ENCODE measurements around the gene A4GALT. TPM values are rescaled to one million over a fixed set of nuclear protein-coding genes. Genes with fewer than 3 reads are reported as not detected.

Gene A4GALT
- total RNA-seq, 2 experiments from 2014 or later, result 0.29 to 0.35 TPM

- no peak overlapping the region for H3K4me3 Mint-ChIP-seq
- no peaks in the 10 kb centered on the region for H3K4me1 Mint-ChIP-seq
- H3K36me3 Mint-ChIP-seq (ENCODE audit: low read depth), result no peaks in the 10 kb centered on the region
- DNase-seq, result no peak
- H3K27me3 Mint-ChIP-seq, result no peaks in the 10 kb centered on the region
- no peak overlapping the region for H3K27ac Mint-ChIP-seq
- ChIA-PET POLR2A (no interaction called here), CTCF (no interaction called here)
- no peaks in the 10 kb centered on the region for H3K9me3 Mint-ChIP-seq
Measured at GRCh38 chr22:42693763-42694683, 26.6 kb downstream of the A4GALT start.

- CTCF ChIA-PET, result no interaction called here
- no peaks in the 10 kb centered on the region for H3K4me1 Mint-ChIP-seq
- H3K27ac Mint-ChIP-seq, result no peak overlapping the region
- no peaks in the 10 kb centered on the region for H3K36me3 Mint-ChIP-seq (ENCODE audit: low read depth)
- no peaks in the 10 kb centered on the region for H3K27me3 Mint-ChIP-seq
- POLR2A ChIA-PET, result no interaction called here
- no peak for DNase-seq
- H3K4me3 Mint-ChIP-seq, result no peak overlapping the region
- H3K9me3 Mint-ChIP-seq, result no peaks in the 10 kb centered on the region
Measured at GRCh38 chr22:42693055-42693762, 27.5 kb downstream of the A4GALT start.

GRCh38 chr22:42692239-42693054 is 28.2 kb downstream of the A4GALT start:
- Mint-ChIP-seq H3K27ac (no peak overlapping the region), H3K4me3 (no peak overlapping the region), H3K27me3 (no peaks in the 10 kb centered on the region), H3K36me3 (ENCODE audit: low read depth) (no peaks in the 10 kb centered on the region), H3K4me1 (no peaks in the 10 kb centered on the region), H3K9me3 (no peaks in the 10 kb centered on the region)
- no peak for DNase-seq
- POLR2A ChIA-PET, result no interaction called here
- CTCF ChIA-PET, result no interaction called here

GRCh38 chr22:42691440-42691839 is 29.2 kb downstream of the A4GALT start:
- Mint-ChIP-seq H3K36me3 (ENCODE audit: low read depth) (no peaks in the 10 kb centered on the region), H3K9me3 (no peaks in the 10 kb centered on the region), H3K4me1 (no peaks in the 10 kb centered on the region), H3K27me3 (no peaks in the 10 kb centered on the region), H3K4me3 (no peak overlapping the region), H3K27ac (no peak overlapping the region)
- POLR2A ChIA-PET, result no interaction called here
- CTCF ChIA-PET, result no interaction called here
- DNase-seq, result no peak

GRCh38 chr22:42688241-42689211 is 32.1 kb downstream of the A4GALT start:
- H3K4me3 Mint-ChIP-seq, result no peak overlapping the region
- no peaks in the 10 kb centered on the region for H3K4me1 Mint-ChIP-seq
- CTCF ChIA-PET, result no interaction called here
- no peaks in the 10 kb centered on the region for H3K27me3 Mint-ChIP-seq
- no peaks in the 10 kb centered on the region for H3K36me3 Mint-ChIP-seq (ENCODE audit: low read depth)
- no peak overlapping the region for H3K27ac Mint-ChIP-seq
- POLR2A ChIA-PET, result no interaction called here
- no peaks in the 10 kb centered on the region for H3K9me3 Mint-ChIP-seq
- DNase-seq, result no peak

- CTCF ChIA-PET, result no interaction called here
- DNase-seq, result no peak
- Mint-ChIP-seq H3K27me3 (no peaks in the 10 kb centered on the region), H3K27ac (no peak overlapping the region), H3K36me3 (ENCODE audit: low read depth) (no peaks in the 10 kb centered on the region), H3K9me3 (no peaks in the 10 kb centered on the region), H3K4me1 (no peaks in the 10 kb centered on the region), H3K4me3 (no peak overlapping the region)
- POLR2A ChIA-PET, result no interaction called here
Measured at GRCh38 chr22:42686756-42687491, 33.7 kb downstream of the A4GALT start.

GRCh38 chr22:42685941-42686653 is 34.6 kb downstream of the A4GALT start:
- ChIA-PET POLR2A (no interaction called here), CTCF (no interaction called here)
- H3K27me3 Mint-ChIP-seq, result no peaks in the 10 kb centered on the region
- H3K4me1 Mint-ChIP-seq, result no peaks in the 10 kb centered on the region
- no peak overlapping the region for H3K27ac Mint-ChIP-seq
- no peaks in the 10 kb centered on the region for H3K36me3 Mint-ChIP-seq (ENCODE audit: low read depth)
- H3K4me3 Mint-ChIP-seq, result no peak overlapping the region
- H3K9me3 Mint-ChIP-seq, result no peaks in the 10 kb centered on the region
- DNase-seq, result no peak

GRCh38 chr22:42684462-42685195 is 36.0 kb downstream of the A4GALT start:
- Mint-ChIP-seq H3K9me3 (no peaks in the 10 kb centered on the region), H3K4me3 (no peak overlapping the region), H3K27me3 (no peaks in the 10 kb centered on the region), H3K27ac (no peak overlapping the region), H3K4me1 (no peaks in the 10 kb centered on the region), H3K36me3 (ENCODE audit: low read depth) (no peaks in the 10 kb centered on the region)
- ChIA-PET CTCF (interaction anchor here (0.6 kb wide), 1 partner anchor 652 kb away, joined by 3 read pairs; no protein-coding TSS in a partner anchor), POLR2A (interaction anchor here (0.6 kb wide), 1 partner anchor 157 kb away, joined by 3 read pairs; no protein-coding TSS in a partner anchor)
- no peak for DNase-seq

GRCh38 chr22:42683578-42684283 is 36.9 kb downstream of the A4GALT start:
- H3K27ac Mint-ChIP-seq, result no peak overlapping the region
- no peak for DNase-seq
- ChIA-PET POLR2A (interaction anchor here (0.6 kb wide), 1 partner anchor 158 kb away, joined by 3 read pairs; no protein-coding TSS in a partner anchor), CTCF (interaction anchor here (0.8 kb wide), 1 partner anchor 366 kb away, joined by 4 read pairs; no protein-coding TSS in a partner anchor)
- H3K36me3 Mint-ChIP-seq (ENCODE audit: low read depth), result no peaks in the 10 kb centered on the region
- H3K27me3 Mint-ChIP-seq, result no peaks in the 10 kb centered on the region
- no peak overlapping the region for H3K4me3 Mint-ChIP-seq
- no peaks in the 10 kb centered on the region for H3K4me1 Mint-ChIP-seq
- peaks cover 1% of the 10 kb centered on the region for H3K9me3 Mint-ChIP-seq

- Mint-ChIP-seq H3K27me3 (no peaks in the 10 kb centered on the region), H3K9me3 (peaks cover 9% of the 10 kb centered on the region), H3K4me1 (no peaks in the 10 kb centered on the region), H3K36me3 (ENCODE audit: low read depth) (no peaks in the 10 kb centered on the region), H3K4me3 (no peak overlapping the region), H3K27ac (no peak overlapping the region)
- CTCF ChIA-PET, result no interaction called here
- no peak for DNase-seq
- POLR2A ChIA-PET, result no interaction called here
Measured at GRCh38 chr22:42682113-42682851, 38.4 kb downstream of the A4GALT start.

All from activated CD4-positive, alpha-beta T cell treated with anti-CD3 and anti-CD28 coated beads, Interleukin-2, amount 10 ng/mL, durations not matched to agents 7 days and 5 days (primary cell).